ENCODE measurements around the gene SYTL4.

DNA sequence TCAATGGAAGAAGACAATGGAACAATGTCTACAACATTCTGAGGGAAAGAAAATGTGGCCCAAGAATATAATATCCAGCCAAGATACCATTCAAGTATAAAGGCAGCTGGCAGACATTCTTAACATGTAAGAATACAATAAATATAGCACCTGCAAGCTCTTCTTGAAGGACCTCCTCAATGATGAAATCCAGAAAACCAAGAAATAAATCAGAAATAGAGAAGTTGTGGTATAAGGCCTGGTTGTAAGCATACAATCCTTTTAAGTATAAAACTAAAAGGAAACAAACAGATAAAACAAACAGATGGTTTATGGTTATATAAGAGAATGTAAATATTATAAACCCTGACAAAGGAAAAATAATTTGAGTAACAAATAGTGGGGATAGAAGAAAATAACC is 33.4 kb downstream of the SYTL4 start:
- TF ChIP-seq POLR2A (IDR thresholded peaks at IDR 0.05; ENCODE audit: insufficient read depth in 1 of 2, low read depth in 2 of 2, low read length in 2 of 2) (no peak), POLR2AphosphoS5 (IDR thresholded peaks at IDR 0.05; ENCODE audit: low read depth, low read length) (no peak), EZH2 (conservative IDR thresholded peaks at IDR 0.05; ENCODE audit: low read depth, low read length) (no peak), ZFP37 (CRISPR knock-in tag; IDR thresholded peaks at IDR 0.05; ENCODE audit: borderline replicate concordance) (no peak), ZNF431 (CRISPR knock-in tag; IDR thresholded peaks at IDR 0.05; ENCODE audit: borderline replicate concordance, low read depth) (no peak), GATAD1 (CRISPR knock-in tag; IDR thresholded peaks at IDR 0.05) (no peak), ZNF274 (CRISPR knock-in tag; IDR thresholded peaks at IDR 0.05) (no peak), FOSL1 (CRISPR knock-in tag; IDR thresholded peaks at IDR 0.05; ENCODE audit: borderline replicate concordance) (no peak), JUN (CRISPR knock-in tag; IDR thresholded peaks at IDR 0.05) (no peak), NFIC (IDR thresholded peaks at IDR 0.05; ENCODE audit: low read length) (no peak)
- TF ChIP-seq, protein P1, sequence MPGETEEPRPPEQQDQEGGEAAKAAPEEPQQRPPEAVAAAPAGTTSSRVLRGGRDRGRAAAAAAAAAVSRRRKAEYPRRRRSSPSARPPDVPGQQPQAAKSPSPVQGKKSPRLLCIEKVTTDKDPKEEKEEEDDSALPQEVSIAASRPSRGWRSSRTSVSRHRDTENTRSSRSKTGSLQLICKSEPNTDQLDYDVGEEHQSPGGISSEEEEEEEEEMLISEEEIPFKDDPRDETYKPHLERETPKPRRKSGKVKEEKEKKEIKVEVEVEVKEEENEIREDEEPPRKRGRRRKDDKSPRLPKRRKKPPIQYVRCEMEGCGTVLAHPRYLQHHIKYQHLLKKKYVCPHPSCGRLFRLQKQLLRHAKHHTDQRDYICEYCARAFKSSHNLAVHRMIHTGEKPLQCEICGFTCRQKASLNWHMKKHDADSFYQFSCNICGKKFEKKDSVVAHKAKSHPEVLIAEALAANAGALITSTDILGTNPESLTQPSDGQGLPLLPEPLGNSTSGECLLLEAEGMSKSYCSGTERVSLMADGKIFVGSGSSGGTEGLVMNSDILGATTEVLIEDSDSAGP (CRISPR knock-in tag; IDR thresholded peaks at IDR 0.05; ENCODE audit: borderline replicate concordance), result no peak
- TF ChIP-seq, protein P2, sequence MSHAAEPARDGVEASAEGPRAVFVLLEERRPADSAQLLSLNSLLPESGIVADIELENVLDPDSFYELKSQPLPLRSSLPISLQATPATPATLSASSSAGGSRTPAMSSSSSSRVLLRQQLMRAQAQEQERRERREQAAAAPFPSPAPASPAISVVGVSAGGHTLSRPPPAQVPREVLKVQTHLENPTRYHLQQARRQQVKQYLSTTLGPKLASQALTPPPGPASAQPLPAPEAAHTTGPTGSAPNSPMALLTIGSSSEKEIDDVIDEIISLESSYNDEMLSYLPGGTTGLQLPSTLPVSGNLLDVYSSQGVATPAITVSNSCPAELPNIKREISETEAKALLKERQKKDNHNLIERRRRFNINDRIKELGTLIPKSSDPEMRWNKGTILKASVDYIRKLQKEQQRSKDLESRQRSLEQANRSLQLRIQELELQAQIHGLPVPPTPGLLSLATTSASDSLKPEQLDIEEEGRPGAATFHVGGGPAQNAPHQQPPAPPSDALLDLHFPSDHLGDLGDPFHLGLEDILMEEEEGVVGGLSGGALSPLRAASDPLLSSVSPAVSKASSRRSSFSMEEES (CRISPR knock-in tag; IDR thresholded peaks at IDR 0.05), result no peak
- TF ChIP-seq, protein P3, sequence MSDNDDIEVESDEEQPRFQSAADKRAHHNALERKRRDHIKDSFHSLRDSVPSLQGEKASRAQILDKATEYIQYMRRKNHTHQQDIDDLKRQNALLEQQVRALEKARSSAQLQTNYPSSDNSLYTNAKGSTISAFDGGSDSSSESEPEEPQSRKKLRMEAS (IDR thresholded peaks at IDR 0.05), result no peak

All from HepG2 (cell line).